Measurements from ENCODE around the gene RMC1.
"Not testable (repeated sequence)": the region's sequence is repeated elsewhere in the genome, so short reads cannot be mapped to it uniquely, and the experiment has no call there.

The RMC1 gene

DNA sequence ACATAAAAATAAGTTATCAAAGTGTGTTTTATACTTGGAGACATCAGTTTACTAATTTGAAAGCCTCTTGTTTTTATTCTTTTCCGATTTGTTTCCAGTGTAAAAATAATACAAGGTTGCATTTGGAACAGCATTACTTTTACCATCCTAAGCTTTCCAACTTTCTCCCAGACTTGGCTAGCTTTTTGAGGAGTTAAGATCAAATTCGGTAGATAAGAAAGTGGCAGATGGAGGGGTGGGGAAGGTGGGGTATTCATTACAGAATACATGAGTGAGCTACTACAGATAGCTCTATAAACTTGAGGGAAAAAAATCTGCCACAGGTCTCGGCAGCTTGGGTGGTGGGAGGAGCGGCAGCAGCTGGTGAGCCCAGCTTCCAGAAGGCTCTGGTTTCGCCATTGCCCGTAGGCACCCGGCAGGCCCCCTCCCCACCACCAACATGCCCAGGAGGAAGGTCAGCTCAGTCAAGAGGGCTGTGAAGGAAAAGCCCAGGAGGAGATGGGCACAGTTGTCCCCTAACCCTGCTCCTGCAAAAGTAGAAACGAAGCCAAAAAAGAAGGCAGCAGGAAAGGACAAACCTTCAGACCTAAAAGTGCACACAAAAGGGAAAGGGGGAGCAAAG, 18.6 kb upstream of the RMC1 start:
- no peak overlapping the region for H3K9ac ChIP-seq (ENCODE audit: low read length)
- no peaks in the 10 kb centered on the region for H3K4me1 ChIP-seq (ENCODE audit: control insufficient read depth, insufficient read depth, low read length)
- peaks cover 15% of the 10 kb centered on the region for H3K36me3 ChIP-seq (ENCODE audit: control insufficient read depth, insufficient read depth, low read length)
- no peak overlapping the region for H3K27ac ChIP-seq (ENCODE audit: low read depth, low read length)
- no peak overlapping the region for H3K4me3 ChIP-seq (ENCODE audit: low read length)
- H3K27me3 ChIP-seq (ENCODE audit: control insufficient read depth, insufficient read depth, low read length), result no peaks in the 10 kb centered on the region

DNA sequence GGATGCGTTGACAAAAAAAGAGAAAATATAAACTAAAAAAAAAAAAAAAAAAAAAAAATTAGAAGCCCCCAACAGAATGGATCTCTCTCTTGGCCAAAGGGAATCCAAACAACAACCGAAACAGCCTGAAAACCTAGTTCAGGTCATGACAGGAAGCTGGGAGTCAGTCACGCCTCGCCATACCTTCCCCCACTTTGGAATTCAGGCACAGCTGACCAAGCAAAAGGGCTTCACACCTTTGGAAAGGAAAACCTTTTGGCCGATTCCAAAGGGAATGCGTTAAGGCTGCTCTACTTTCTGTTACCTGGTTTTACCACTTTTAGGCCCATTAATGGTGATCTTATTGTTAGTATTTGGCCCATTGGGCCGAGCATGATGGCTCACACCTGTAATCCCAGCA, 17.9 kb upstream of the RMC1 start:
- peaks cover 10% of the 10 kb centered on the region for H3K36me3 ChIP-seq (ENCODE audit: control insufficient read depth, insufficient read depth, low read length)
- H3K9ac ChIP-seq (ENCODE audit: low read length), result no peak overlapping the region
- H3K27me3 ChIP-seq (ENCODE audit: control insufficient read depth, insufficient read depth, low read length), result no peaks in the 10 kb centered on the region
- H3K4me1 ChIP-seq (ENCODE audit: control insufficient read depth, insufficient read depth, low read length), result no peaks in the 10 kb centered on the region
- no peak overlapping the region for H3K4me3 ChIP-seq (ENCODE audit: low read length)
- H3K27ac ChIP-seq (ENCODE audit: low read depth, low read length), result no peak overlapping the region

DNA sequence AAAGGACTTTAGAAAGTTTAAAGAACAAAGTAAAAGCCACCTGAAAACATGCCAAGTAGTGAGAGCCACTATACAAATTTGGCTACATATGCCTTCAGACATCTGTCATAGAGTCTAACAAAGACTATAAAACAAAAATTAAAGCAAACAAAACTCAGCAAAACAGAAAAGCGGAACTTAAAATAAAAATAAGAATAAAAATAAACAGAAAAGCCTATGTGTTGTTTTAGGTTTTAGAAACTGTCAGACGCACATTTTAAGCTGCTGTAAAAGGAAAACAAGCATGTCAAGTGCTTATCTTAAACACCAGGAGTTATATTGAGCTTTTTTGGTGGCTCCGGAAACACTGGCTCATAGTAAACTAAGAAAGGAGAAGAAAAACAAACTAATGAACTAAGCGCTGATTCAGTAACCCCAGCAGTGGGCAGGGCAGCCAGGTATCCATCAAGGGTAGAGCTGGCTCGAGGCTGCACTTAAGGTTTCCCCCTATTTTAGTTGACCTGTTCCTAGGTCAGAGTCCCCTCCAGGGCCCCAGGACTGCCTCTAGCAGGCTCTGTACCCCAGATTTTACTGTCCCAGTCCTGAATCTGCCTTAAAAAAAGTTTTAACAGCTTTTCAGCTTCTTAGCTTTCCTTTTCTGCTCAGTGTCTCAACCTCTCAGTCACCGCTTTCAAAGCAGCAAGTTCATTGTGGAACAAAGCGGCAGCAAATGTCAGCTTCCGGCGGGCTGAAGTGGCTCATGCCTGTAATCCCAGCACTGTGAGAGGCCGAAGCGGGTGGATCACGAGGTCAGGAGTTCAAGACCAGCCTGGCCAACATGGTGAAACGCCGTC, 15.4 kb upstream of the RMC1 start:
- H3K36me3 ChIP-seq (ENCODE audit: control insufficient read depth, insufficient read depth, low read length), result peaks cover 3% of the 10 kb centered on the region
- H3K4me3 ChIP-seq (ENCODE audit: low read length), result peak overlapping the region; percentile 29
- H3K9ac ChIP-seq (ENCODE audit: low read length), result no peak overlapping the region

DNA sequence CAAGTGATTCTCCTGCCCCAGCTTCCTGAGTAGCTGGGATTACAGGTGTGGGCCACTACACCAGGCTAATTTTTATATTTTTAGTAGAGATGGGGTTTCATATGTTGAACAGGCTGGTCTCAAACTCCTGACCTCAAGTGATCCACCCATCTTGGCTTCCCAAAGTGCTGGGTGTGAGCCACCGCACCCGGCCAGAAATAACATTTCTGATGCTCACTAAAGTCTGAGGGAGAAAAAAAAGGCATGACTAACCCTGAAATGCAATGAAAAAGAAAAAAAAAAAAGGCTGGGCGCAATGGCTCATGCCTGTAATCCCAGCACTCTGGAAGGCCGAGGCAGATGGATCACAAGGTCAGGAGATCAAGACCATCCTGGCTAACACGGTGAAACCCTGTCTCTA, 13.7 kb upstream of the RMC1 start:
- H3K27me3 ChIP-seq (ENCODE audit: control insufficient read depth, insufficient read depth, low read length); H3K4me3 ChIP-seq (ENCODE audit: low read length); H3K36me3 ChIP-seq (ENCODE audit: control insufficient read depth, insufficient read depth, low read length); H3K9ac ChIP-seq (ENCODE audit: low read length); H3K27ac ChIP-seq (ENCODE audit: low read depth, low read length); H3K4me1 ChIP-seq (ENCODE audit: control insufficient read depth, insufficient read depth, low read length): not testable (repeated sequence)

More for the DNA sequence above, 15.4 kb upstream of the RMC1 start:
- Histone ChIP-seq H3K27ac (ENCODE audit: low read depth, low read length) (no peak overlapping the region), H3K27me3 (ENCODE audit: control insufficient read depth, insufficient read depth, low read length) (no peaks in the 10 kb centered on the region), H3K4me1 (ENCODE audit: control insufficient read depth, insufficient read depth, low read length) (no peaks in the 10 kb centered on the region)

DNA sequence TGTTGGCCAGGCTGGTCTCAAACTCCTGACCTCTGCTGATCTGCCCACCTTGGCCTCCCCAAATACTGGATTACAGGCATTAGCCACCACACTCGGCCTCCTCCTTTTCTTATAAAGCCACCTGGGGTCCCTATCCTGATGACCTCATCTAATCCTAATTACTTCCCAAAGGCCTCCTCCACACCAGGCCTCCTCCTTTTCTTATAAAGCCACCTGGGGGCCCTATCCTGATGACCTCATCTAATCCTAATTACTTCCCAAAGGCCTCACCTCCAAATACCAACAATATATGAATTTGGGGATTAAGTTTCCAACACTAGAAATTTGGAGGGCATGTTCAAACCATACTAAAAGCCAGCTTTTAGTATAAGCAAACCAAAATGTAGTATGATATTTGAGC, 9.7 kb upstream of the RMC1 start:
- H3K9ac ChIP-seq (ENCODE audit: low read length), result no peak overlapping the region
- H3K4me1 ChIP-seq (ENCODE audit: control insufficient read depth, insufficient read depth, low read length), result no peaks in the 10 kb centered on the region
- no peak overlapping the region for H3K4me3 ChIP-seq (ENCODE audit: low read length)
- H3K36me3 ChIP-seq (ENCODE audit: control insufficient read depth, insufficient read depth, low read length), result no peaks in the 10 kb centered on the region
- no peak overlapping the region for H3K27ac ChIP-seq (ENCODE audit: low read depth, low read length)
- H3K27me3 ChIP-seq (ENCODE audit: control insufficient read depth, insufficient read depth, low read length), result no peaks in the 10 kb centered on the region

DNA sequence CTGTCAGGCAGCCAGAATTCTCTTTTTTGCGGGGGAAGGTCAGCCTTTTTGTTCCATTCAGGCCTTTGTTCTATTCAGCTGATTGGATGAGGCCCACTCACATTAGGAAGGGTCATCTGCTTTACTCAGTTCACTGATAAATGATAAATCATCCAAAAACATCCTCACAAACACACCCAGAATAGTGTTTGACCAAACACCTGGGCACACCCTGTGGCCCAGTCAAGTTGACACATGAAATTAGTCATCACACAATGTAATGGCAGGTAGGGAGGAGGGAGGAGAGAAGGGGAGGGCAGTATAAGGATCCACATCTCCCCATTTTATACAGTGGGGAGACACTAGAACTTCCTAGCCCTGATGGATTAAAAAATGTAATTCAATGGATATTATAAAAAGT, 8.3 kb upstream of the RMC1 start:
- H3K36me3 ChIP-seq (ENCODE audit: control insufficient read depth, insufficient read depth, low read length), result no peaks in the 10 kb centered on the region

DNA sequence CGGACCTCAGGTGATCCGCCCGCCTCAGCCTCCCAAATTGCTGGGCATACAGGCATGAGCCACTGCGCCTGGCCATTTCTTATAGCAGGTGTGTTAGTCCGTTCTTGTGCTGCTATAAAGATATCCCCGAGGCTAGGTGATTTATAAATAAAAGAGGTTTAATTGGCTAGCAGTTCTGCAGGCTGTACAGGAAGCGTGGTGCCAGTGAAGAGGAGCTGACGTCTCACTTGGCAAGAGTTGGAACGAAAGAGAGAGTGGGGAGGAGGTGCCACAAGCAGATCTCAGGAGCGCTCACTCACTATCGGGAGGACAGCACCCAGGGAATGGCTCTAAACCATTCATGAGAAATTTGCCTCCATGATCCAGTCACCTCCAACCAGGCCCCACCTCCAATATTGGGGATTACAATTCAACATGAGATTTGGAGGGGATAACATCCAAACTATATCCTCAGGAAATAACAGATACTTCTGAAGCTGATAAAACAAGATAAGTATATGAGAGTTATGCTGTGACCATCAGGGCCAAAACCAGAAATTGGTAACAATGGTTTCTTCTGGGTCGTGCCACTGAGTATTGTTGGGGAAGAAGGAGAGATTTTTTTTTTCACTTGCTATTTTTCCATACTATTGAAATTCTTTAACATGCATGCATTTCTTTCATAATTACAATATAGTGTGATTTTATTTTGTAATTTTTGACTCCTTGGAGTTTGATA, 7.4 kb upstream of the RMC1 start:
- H3K27ac ChIP-seq (ENCODE audit: low read depth, low read length), result no peak overlapping the region
- H3K4me1 ChIP-seq (ENCODE audit: control insufficient read depth, insufficient read depth, low read length), result no peaks in the 10 kb centered on the region
- H3K9ac ChIP-seq (ENCODE audit: low read length), result no peak overlapping the region
- H3K4me3 ChIP-seq (ENCODE audit: low read length), result no peak overlapping the region
- H3K36me3 ChIP-seq (ENCODE audit: control insufficient read depth, insufficient read depth, low read length), result no peaks in the 10 kb centered on the region
- no peaks in the 10 kb centered on the region for H3K27me3 ChIP-seq (ENCODE audit: control insufficient read depth, insufficient read depth, low read length)

More for the DNA sequence above, 8.3 kb upstream of the RMC1 start:
- Histone ChIP-seq H3K27me3 (ENCODE audit: control insufficient read depth, insufficient read depth, low read length) (no peaks in the 10 kb centered on the region), H3K27ac (ENCODE audit: low read depth, low read length) (no peak overlapping the region), H3K4me1 (ENCODE audit: control insufficient read depth, insufficient read depth, low read length) (no peaks in the 10 kb centered on the region), H3K4me3 (ENCODE audit: low read length) (no peak overlapping the region), H3K9ac (ENCODE audit: low read length) (no peak overlapping the region)

DNA sequence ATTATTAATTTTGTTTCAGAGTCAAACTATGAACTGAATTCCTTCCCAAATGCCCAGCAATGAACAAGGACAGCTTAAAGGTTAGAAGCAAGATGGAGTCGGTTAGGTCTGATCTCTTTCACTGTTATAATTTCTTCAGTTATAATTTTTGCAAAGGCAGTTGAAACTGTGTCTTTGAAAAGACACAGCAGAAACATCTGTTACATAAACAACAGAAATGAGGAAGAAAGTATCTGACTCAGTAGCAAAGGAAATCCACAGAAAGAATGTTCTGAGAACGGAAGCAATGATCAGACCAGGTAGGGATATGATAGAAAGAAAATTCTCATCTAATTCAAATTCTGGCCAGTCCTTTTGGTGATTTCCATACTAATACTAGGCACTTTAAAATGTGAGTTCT, 5.2 kb upstream of the RMC1 start:
- no peaks in the 10 kb centered on the region for H3K27me3 ChIP-seq (ENCODE audit: control insufficient read depth, insufficient read depth, low read length)
- H3K36me3 ChIP-seq (ENCODE audit: control insufficient read depth, insufficient read depth, low read length), result no peaks in the 10 kb centered on the region
- no peak overlapping the region for H3K27ac ChIP-seq (ENCODE audit: low read depth, low read length)
- peaks cover 5% of the 10 kb centered on the region for H3K4me1 ChIP-seq (ENCODE audit: control insufficient read depth, insufficient read depth, low read length)
- H3K9ac ChIP-seq (ENCODE audit: low read length), result no peak overlapping the region
- H3K4me3 ChIP-seq (ENCODE audit: low read length), result no peak overlapping the region

DNA sequence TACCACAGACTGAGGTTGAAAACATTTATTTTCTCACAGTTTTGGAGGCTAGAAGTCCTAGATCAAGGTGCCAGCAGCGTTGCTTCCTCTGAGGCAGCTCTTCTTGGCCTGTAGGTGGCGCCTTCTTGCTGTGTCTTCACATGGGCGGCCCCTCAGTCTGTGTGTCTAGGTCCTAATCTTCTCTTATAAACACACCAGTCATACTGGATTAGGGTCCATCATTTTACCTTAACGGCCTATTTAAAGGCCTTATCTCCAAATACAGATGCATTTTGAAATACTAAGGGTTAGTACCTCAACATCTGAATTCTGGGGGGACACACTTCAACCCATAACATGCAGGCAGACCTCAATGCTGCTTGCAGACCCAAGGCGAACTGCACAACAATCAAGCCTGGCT, 4.4 kb upstream of the RMC1 start:
- H3K4me3 ChIP-seq (ENCODE audit: low read length), result no peak overlapping the region
- no peak overlapping the region for H3K27ac ChIP-seq (ENCODE audit: low read depth, low read length)
- no peaks in the 10 kb centered on the region for H3K36me3 ChIP-seq (ENCODE audit: control insufficient read depth, insufficient read depth, low read length)
- H3K27me3 ChIP-seq (ENCODE audit: control insufficient read depth, insufficient read depth, low read length), result no peaks in the 10 kb centered on the region
- no peak overlapping the region for H3K9ac ChIP-seq (ENCODE audit: low read length)
- peaks cover 7% of the 10 kb centered on the region for H3K4me1 ChIP-seq (ENCODE audit: control insufficient read depth, insufficient read depth, low read length)

DNA sequence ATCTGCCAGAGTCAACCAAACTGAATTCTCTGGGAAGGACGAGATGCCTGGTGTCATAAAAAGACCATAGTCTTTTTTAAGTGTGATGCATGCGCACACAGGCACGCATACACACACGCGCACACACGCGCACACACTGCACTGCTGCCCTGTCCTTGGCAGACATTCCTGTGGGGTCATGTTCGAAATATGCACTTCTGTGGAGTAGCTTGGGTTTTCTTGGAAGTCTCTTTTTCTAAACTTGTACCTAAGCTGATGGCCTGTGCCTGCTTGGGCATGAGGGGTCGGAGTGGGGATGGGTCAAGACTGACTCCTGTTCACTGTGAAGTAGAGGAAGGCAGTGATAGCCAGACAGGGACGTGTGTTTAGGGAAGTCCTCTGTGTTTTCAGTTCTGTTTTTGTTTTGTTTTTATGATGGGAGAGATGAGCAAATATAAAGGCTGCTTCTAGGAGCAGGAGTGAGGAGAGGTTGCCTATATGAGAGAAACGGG, 4.0 kb upstream of the RMC1 start:
- H3K9ac ChIP-seq (ENCODE audit: low read length), result no peak overlapping the region
- no peak overlapping the region for H3K4me3 ChIP-seq (ENCODE audit: low read length)
- no peaks in the 10 kb centered on the region for H3K36me3 ChIP-seq (ENCODE audit: control insufficient read depth, insufficient read depth, low read length)
- peaks cover 11% of the 10 kb centered on the region for H3K4me1 ChIP-seq (ENCODE audit: control insufficient read depth, insufficient read depth, low read length)
- no peaks in the 10 kb centered on the region for H3K27me3 ChIP-seq (ENCODE audit: control insufficient read depth, insufficient read depth, low read length)
- H3K27ac ChIP-seq (ENCODE audit: low read depth, low read length), result no peak overlapping the region

DNA sequence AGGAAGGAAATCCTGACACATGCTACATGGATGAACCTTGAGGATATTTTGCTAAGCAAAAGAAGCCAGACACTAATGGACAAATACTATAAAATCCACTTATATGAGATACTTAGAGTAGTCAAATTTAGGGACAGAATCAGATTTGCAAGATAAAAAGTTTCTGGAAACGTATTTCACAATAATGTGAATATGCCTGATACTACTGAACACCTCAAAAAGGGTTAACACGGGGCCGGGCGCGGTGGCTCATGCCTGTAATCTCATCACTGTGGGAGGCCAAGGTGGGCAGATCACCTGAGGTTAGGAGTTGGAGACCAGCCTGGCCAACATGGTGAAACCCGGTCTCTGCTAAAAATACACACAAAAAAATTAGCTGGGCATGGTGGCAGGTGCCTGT, 1.7 kb upstream of the RMC1 start:
- H3K4me1 ChIP-seq (ENCODE audit: control insufficient read depth, insufficient read depth, low read length), result peaks cover 11% of the 10 kb centered on the region
- H3K27me3 ChIP-seq (ENCODE audit: control insufficient read depth, insufficient read depth, low read length), result no peaks in the 10 kb centered on the region

DNA sequence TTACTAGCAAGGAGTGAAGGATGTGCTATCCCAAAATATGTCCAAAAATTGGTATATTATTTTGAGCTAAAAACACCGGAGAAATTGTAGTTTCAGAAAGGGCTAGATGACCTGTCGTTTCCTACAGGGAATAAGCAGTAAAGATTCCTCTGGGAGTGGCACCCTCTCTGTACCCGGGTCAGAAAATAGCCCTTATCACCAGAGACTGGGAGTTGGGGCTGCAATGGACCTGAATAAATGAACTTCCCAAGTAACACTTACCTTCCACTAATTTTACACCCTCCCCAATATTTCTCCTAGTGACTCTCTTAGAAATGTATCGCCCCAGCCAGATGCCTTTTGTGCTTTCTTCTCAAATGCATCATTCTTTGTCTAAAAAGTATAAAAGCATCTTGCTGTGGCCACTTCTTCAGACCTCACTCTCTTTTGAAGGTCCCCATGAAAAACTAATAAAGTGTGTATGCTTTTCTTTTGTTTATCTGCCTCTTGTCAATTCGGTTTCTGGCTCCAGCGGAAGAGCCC, 734 bp upstream of the RMC1 start:
- peaks cover 11% of the 10 kb centered on the region for H3K4me1 ChIP-seq (ENCODE audit: control insufficient read depth, insufficient read depth, low read length)
- peak overlapping the region; percentile 88 for H3K9ac ChIP-seq (ENCODE audit: low read length)
- peak overlapping the region; percentile 87 for H3K27ac ChIP-seq (ENCODE audit: low read depth, low read length)
- H3K4me3 ChIP-seq (ENCODE audit: low read length), result peak overlapping the region; percentile 80
- H3K36me3 ChIP-seq (ENCODE audit: control insufficient read depth, insufficient read depth, low read length), result no peaks in the 10 kb centered on the region
- H3K27me3 ChIP-seq (ENCODE audit: control insufficient read depth, insufficient read depth, low read length), result no peaks in the 10 kb centered on the region

More for the DNA sequence above, 1.7 kb upstream of the RMC1 start:
- no peak overlapping the region for H3K4me3 ChIP-seq (ENCODE audit: low read length)
- no peaks in the 10 kb centered on the region for H3K36me3 ChIP-seq (ENCODE audit: control insufficient read depth, insufficient read depth, low read length)
- H3K27ac ChIP-seq (ENCODE audit: low read depth, low read length), result no peak overlapping the region
- H3K9ac ChIP-seq (ENCODE audit: low read length), result no peak overlapping the region
